DMS 273 (cell line): ENCODE data around the gene MID1IP1.

Experiments used
- DNase-seq: peaks from one replicate; lab custom pipeline; 2025; ENCODE audit not compliant: unreplicated experiment; lab: John Stamatoyannopoulos, UW

MID1IP1 gene

GRCh38 chrX:38811515-38812243 is 10.4 kb downstream of the MID1IP1 start:
- no peak for DNase-seq

- DNase-seq: no peak
Measured at GRCh38 chrX:38816155-38816554, 14.9 kb downstream of the MID1IP1 start.

- DNase-seq: peak; percentile 7
Measured at GRCh38 chrX:38817004-38817703, 15.9 kb downstream of the MID1IP1 start.

DNA sequence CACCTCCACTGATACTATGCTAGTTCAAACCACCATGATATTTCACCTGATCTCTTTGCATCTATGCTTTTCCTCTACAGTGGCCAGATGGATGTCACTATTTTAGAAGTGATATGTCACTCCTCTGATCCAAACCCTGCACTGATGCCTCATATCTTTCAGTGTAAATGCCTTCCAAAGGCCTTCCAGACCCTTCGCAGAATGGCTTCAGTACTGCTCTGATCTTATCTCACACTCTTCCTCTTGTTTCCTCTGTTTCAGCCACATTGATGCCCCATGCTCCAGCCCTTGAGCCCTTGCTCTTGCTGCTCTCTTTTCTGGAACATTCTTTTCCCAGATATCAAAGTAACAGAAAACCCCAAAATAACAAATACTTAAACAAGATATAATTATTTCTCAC is 17.9 kb downstream of the MID1IP1 start:
- no peak for DNase-seq

- DNase-seq: no peak
Measured at GRCh38 chrX:38819709-38820108, 18.4 kb downstream of the MID1IP1 start.

DNA sequence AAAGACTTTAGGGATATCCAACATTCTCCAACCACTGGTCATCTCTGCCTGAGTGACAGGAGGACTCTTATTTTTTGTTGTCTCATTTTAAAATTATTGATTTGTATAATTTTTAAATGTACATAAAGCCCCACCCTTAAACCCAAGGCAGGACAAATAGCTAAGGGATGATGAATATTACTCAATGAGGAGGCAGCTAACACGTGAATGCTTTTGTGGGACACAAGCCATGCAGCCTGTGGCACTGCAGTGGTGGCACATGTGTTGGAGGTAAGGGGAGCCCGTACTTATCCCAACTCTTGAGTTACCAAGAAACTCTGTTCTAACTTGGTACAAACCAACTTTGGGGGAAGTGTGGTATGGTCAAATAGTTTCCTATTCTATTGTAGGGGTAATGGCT is 19.5 kb downstream of the MID1IP1 start:
- no peak for DNase-seq

DNA sequence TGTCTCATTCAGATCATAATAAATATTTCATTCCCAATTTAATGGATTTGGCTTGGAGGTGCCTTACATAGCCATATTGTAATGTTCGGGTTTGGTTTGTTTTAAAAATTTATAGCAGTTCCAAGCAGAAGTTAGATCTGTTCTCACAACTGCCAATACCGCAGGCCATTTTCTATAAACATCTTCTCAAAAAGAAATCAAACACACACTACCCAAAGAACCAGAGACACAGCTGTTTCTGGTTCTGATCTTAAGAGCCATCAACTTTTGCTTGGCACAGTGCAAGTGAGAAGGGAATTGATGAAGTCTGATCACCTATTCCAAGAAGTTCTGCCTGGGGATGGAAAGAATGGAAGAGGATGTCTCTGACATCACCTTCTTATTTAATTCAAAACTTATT is 22.9 kb downstream of the MID1IP1 start:
- DNase-seq: no peak

DNA sequence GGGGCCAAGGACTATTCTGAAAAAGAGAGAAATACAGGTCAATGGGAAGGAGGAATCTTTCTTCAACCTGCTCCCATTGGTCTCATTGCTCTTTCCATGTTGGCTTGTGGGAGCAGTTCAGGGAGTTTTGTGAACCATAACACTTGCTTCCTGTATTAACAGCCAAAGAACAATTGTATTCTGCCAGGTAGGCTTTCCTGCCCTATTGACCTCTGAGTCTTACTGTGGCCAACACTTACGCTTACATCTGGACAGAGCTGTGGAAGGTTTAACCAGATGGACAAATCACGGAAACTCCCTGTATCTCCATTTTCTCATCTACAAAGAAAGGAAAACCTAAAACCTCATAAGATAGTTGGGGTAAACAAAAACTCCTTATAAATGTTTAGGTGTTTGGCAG is 30.7 kb downstream of the MID1IP1 start:
- no peak for DNase-seq

DNA sequence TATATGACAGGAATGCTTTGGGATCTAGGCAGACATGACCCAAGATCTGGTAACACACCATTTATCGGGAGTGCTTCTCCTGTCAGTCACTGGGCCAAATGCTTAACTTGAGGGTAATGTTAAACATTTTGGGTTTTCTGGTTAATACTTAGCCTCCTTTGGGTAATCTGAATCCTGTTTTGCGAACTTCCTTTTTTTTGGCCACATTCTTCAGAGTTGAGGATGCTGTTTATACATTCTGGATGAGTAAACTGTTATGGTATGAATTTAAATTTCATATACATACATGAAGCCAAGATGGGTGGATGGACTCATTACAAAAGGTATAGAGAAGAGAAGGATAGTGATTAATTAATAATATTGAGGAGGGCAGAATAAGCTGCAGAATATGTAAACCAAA is 36.1 kb downstream of the MID1IP1 start:
- no peak for DNase-seq

DNA sequence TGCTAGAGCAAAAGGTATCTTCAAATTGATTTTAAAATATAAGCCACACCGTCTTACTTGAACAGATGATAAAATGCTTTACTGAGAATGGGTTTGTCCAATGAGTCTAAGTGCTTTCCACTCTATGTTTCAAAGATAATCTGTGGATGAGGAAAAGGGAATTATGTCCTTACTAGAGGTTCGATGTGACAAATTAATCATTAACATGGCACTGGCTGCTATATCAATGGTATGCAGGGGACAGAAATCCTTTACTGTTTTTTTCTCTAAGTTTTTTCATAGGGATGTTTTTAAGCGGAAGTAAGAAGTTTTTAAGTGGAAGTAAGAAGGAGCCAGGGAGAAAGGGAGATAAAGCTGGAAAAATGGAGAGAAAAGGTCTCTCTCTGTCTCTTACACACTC is 38.0 kb downstream of the MID1IP1 start:
- DNase-seq: no peak

- no peak for DNase-seq
Measured at GRCh38 chrX:38839944-38840343, 38.7 kb downstream of the MID1IP1 start.

- DNase-seq: no peak
Measured at GRCh38 chrX:38841750-38842149, 40.5 kb downstream of the MID1IP1 start.

GRCh38 chrX:38845426-38845825 is 44.2 kb downstream of the MID1IP1 start:
- DNase-seq: no peak

GRCh38 chrX:38847206-38847902 is 46.1 kb downstream of the MID1IP1 start:
- DNase-seq: no peak

- DNase-seq: no peak
Measured at GRCh38 chrX:38847903-38848230, 46.6 kb downstream of the MID1IP1 start.

- DNase-seq: no peak
Measured at GRCh38 chrX:38848671-38849455, 47.6 kb downstream of the MID1IP1 start.

DNA sequence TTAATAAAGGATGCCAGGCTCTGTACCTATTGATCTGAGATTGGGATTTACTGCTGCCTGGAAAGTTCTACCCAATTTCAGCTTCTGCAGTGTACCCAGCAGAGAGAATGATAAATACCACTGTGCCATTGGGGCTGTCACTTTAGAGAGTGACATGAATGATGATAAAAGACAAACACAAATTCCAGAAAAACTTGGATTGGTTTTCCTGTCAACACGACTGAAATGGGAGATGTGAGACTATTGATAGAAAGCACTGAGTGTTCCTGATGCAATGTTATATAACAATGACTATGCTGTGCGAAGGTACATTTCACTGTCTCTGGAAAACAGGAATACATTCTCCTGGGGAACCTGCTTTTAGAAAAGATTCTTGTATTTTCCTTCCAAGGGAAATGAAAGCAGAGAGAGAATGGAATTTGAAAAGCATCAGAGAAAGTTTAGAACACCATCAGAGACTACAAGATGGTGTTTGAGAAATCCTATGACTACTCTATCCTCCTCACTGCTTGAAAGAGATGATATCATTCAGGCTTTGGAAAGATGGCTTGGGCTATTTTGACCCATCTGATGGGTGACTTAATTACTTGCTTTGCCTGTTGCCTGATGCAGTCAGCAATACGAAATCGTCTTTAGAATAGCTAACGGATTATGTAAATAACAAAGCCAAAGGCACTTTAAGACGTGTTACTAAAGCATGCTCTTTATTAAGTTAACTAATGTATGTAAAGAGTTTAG is 49.7 kb downstream of the MID1IP1 start:
- DNase-seq: no peak

DNA sequence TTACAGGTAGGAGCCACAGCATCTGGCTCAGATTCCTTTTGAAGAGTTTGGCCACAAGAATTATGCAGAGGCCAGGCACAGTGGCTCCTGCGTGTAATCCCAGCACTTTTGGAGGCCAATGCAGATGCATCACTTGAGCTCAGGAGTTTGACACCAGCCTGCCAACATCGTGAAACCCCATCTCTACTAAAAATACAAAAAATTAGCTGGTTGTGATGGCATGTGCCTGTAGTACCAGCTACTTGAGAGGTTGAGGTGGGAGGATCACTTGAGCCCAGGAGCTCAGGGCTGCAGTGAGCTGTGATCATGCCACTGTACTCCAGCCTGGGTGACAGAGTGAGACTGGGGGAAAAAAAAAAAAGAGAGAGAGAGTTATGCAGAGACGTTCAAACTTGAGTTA is 53.0 kb downstream of the MID1IP1 start:
- DNase-seq: no peak
